ENCODE results near the gene SEMA6B. TPM values are rescaled to one million over a fixed set of nuclear protein-coding genes. Genes with fewer than 3 reads are reported as not detected.

The SEMA6B gene
- total and polyA plus RNA-seq, 12 donors, result 3.1 to 59.2 (median 27.2) TPM

DNA sequence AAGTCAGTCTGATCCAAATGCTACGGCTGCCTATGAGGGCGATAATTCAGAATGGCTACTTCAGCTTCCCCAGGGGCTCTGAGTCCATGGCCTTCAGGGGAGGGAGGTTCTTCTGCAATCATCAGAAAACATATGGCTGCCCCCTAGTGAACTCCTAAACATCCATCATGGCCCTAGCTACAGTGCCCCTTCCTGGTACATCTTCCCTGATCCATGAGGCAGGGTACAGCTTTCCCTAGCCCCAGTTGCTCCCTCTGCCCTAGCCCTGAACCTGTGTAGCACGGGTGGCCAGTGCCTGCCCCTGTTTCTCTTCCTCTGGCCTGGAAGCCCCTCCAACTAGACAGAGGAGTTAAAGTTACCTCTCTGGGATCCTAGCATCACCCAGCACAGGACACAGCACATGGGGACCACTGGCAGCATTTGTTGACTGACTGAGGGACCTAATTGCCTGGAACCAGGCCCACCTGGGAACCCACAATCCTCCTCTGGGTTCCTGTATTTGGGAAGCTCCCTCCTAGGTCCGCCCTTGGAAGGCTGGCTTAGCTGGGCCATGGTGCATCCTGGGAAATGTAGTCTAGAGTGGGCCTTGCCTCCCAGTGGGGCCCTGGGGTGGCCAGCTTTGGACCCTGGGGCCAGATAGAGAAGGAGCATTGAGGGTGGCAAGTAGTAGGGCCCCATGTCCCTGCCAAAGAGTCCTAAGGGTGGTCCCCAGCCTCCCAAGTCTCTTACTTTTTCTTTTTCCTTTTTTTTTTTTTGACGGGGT lies 17.7 kb upstream of the SEMA6B start:
- H3K36me3 ChIP-seq (replicated peaks in 1 of 2), result no peaks in the 10 kb centered on the region
- no peak for TF ChIP-seq POLR2A (IDR thresholded peaks at IDR 0.05)
- TF ChIP-seq, protein P1, sequence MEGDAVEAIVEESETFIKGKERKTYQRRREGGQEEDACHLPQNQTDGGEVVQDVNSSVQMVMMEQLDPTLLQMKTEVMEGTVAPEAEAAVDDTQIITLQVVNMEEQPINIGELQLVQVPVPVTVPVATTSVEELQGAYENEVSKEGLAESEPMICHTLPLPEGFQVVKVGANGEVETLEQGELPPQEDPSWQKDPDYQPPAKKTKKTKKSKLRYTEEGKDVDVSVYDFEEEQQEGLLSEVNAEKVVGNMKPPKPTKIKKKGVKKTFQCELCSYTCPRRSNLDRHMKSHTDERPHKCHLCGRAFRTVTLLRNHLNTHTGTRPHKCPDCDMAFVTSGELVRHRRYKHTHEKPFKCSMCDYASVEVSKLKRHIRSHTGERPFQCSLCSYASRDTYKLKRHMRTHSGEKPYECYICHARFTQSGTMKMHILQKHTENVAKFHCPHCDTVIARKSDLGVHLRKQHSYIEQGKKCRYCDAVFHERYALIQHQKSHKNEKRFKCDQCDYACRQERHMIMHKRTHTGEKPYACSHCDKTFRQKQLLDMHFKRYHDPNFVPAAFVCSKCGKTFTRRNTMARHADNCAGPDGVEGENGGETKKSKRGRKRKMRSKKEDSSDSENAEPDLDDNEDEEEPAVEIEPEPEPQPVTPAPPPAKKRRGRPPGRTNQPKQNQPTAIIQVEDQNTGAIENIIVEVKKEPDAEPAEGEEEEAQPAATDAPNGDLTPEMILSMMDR (IDR thresholded peaks at IDR 0.05), result no peak
- peaks cover 0 to 11% of the 10 kb centered on the region in 2 donors for H3K4me1 ChIP-seq (replicated peaks in 1 of 2)
- intact Hi-C loops (cut with DNase I), result loop anchor here (5.0 kb wide), 1 partner anchor 60 kb away; the partner anchor contains the start of gene TNFAIP8L1 (in 2 of the 2)
- no peak for DNase-seq
- no peaks in the 10 kb centered on the region for H3K9me3 ChIP-seq (replicated peaks in 1 of 3)
- 84 to 93% (median 88%) methylated on average over 4 to 5 of the region's 5 CpGs for WGBS, 4 donors
- no peaks in the 10 kb centered on the region for H3K27me3 ChIP-seq
- no peak overlapping the region for H3K4me3 ChIP-seq
- peak overlapping the region in 1 of 5 donors; percentile 22 for H3K27ac ChIP-seq

DNA sequence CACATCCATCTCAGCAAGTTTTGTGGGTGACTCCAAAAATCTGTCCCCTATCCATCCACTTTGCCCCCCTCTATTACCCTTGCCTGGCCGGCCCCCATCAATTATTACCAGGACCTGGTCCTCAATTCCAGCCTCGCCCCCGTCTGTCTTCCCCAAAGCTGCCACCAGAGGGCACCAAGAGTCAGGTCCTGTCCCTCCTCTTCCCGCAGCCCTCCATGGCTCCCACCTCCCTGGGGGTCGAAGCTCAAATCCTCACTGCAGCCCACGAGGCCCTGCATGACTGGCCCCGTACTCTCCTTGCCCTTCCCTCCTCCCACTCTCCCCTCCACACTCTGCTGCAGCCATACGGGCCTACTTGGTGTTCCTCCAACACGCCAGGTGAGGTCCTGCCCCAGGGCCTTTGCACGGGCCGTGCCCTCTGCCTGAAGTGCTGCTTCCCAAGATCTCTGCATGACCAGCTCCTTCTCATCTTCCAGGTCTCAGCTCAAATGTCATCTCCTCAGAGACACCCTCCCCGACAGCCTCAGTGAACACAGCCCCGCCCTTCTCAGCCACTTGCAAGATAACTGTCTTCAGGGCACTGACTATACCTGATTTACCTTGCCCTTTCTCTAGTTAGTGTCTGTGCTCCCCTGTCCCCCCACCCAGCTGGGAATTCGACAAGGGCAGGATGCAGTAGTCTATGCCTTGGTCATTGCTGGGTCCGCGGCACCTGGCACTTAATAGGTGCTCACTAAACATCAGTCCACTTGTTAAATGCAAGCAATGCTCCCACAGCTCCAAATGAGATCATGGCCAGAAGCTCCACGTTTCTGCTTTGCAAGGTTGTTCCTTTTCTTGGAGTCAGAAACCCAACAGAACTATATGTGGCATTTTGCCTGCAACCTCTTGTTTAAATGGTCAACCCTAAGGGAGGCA lies 16.8 kb upstream of the SEMA6B start:
- intact Hi-C loops (cut with DNase I), result loop anchor here (5.0 kb wide), 1 partner anchor 61 kb away; the partner anchor contains the start of gene TNFAIP8L1 (in 2 of the 2)
- no peak overlapping the region for H3K4me3 ChIP-seq
- H3K4me1 ChIP-seq (replicated peaks in 1 of 2), result peaks cover 0 to 11% of the 10 kb centered on the region in 2 donors
- TF ChIP-seq, protein P1 (IDR thresholded peaks at IDR 0.05), result peak; percentile 51 to 90 (median 70)
- no peak for TF ChIP-seq POLR2A (IDR thresholded peaks at IDR 0.05)
- H3K27ac ChIP-seq, result peak overlapping the region in 3 of 5 donors; percentile 37 to 70 (median 65)
- WGBS, 4 donors, result 59 to 66% (median 61%) methylated on average over 16 to 17 of the region's 17 CpGs
- DNase-seq, result peak; percentile 54 to 86 (median 73)
- H3K36me3 ChIP-seq (replicated peaks in 1 of 2), result no peaks in the 10 kb centered on the region
- H3K9me3 ChIP-seq (replicated peaks in 1 of 3), result no peaks in the 10 kb centered on the region
- no peaks in the 10 kb centered on the region for H3K27me3 ChIP-seq

DNA sequence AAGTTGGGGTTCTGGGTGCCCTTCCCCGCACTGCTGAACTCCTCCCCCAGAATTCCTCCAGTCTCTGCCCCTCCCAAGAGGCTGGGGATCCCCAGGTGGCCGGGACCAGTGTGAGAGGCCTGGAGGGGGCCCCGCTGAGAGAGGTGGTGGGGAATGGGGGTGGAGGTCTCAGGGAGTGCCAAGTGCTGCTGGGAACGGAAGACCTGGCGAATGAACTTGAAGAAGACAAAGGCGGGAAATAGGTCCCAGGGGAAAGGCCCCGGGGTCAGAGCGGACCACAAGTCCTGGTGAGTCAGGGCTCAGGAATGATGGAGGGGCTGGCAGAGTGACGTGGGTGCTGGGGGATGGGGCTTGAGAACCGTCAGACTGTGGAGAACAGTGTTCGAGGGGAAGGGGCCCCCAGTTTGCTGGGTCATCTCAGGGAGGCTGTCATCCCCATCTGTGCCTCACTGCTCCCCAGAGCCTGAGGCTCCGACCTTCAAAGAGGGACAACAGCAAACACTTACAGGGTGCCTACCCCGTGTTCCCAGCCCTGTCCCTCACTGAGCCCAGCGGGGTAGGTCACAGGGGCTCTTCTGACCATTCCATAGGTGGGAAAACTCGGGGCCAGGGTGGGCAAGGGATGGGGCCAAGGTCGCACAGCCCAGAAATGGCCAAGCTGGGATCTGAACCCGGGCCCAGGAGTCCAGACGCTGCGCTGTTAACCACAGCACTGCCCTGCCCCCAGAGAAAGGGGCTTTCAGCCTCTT lies 16.0 kb upstream of the SEMA6B start:
- peaks cover 0 to 9% of the 10 kb centered on the region in 2 donors for H3K4me1 ChIP-seq (replicated peaks in 1 of 2)
- no peaks in the 10 kb centered on the region for H3K9me3 ChIP-seq (replicated peaks in 1 of 3)
- TF ChIP-seq, protein P1 (IDR thresholded peaks at IDR 0.05), result no peak
- TF ChIP-seq POLR2A (IDR thresholded peaks at IDR 0.05), result no peak
- H3K27me3 ChIP-seq, result no peaks in the 10 kb centered on the region
- H3K27ac ChIP-seq, result peak overlapping the region in 3 of 5 donors; percentile 37 to 70 (median 65)
- DNase-seq, result peak in 6 of 7 donors; percentile 74 to 88 (median 78)
- no peak overlapping the region for H3K4me3 ChIP-seq
- intact Hi-C loops (cut with DNase I), result loop anchor here (5.0 kb wide), 1 partner anchor 62 kb away; the partner anchor contains the start of gene TNFAIP8L1 (in 2 of the 2)
- H3K36me3 ChIP-seq (replicated peaks in 1 of 2), result no peaks in the 10 kb centered on the region
- 22 to 49% (median 35%) methylated on average over 19 of the region's 19 CpGs for WGBS, 4 donors
